SK-N-SH (cell line): ENCODE data around the gene NAA40. TPM values are rescaled to one million over a fixed set of nuclear protein-coding genes. Genes with fewer than 3 reads are reported as not detected.
A peak's percentile ranks its signal among the peaks of the same experiment; 100 is the strongest.

Experiments used
- CTCF ChIA-PET: fragments of 300-600, 350-600 bp; formaldehyde crosslinking; extraction: SDS; loops from one replicate; lab custom pipeline; 2021; lab: Yijun Ruan, JAX
- POLR2A ChIA-PET: fragments of 350-600 bp; sonication (Branson Sonifier 250); formaldehyde crosslinking; extraction: SDS; loops from one replicate; lab custom pipeline; 2020; ENCODE audit warnings: antibody characterized with exemption, inconsistent platforms; lab: Yijun Ruan, JAX
- DNase-seq: peaks from one replicate; pipeline ENCODE4 v3.0.0; 2012
- H2AFZ ChIP-seq: fragments of 200-600 bp; sonication (generic); 2 replicates; pipeline ENCODE4 v1.8.1; 2016; ENCODE audit warnings: antibody characterized with exemption, mild to moderate bottlenecking, low read depth
- H3F3A ChIP-seq: fragments of 200-600 bp; sonication (generic); replicated peaks from 2 replicates; pipeline ENCODE3; 2016; ENCODE audit warnings: antibody characterized with exemption, mild to moderate bottlenecking; ENCODE audit not compliant: insufficient read depth
- H3K27ac ChIP-seq, 2 experiments: fragments of 200-500 bp in 1 of 2; fragments of 200-600 bp in 1 of 2; sonication (Bioruptor generic) in 1 of 2; sonication (generic), shearing (Covaris generic) in 1 of 2; 2 replicates each; pipeline versions ENCODE4 v1.5.1 to v1.6.1; 2014 to 2016; ENCODE audit warnings: low read depth in 2 of 2, inconsistent platforms in 1 of 2, low read length in 1 of 2, mild to moderate bottlenecking in 1 of 2, mixed read lengths in 1 of 2
- H3K27me3 ChIP-seq: fragments of 200-600 bp; sonication (generic), shearing (Covaris generic); 2 replicates; pipeline ENCODE4 v1.6.1; 2016; ENCODE audit warnings: mixed run types; ENCODE audit not compliant: insufficient read depth
- H3K36me3 ChIP-seq, 2 experiments: fragments of 200-500 bp in 1 of 2; fragments of 200-600 bp in 1 of 2; sonication (Bioruptor generic) in 1 of 2; sonication (generic) in 1 of 2; replicated peaks in 1 of 2; 2 replicates each; pipeline versions ENCODE3 to v1.5.1; 2014 to 2016; ENCODE audit warnings: low read length in 1 of 2, mild to moderate bottlenecking in 1 of 2; ENCODE audit not compliant: insufficient read depth in 2 of 2, control insufficient read depth in 1 of 2
- H3K4me1 ChIP-seq, 2 experiments: fragments of 200-500 bp in 1 of 2; fragments of 200-600 bp in 1 of 2; sonication (Bioruptor generic) in 1 of 2; sonication (generic), shearing (Covaris generic) in 1 of 2; 2 replicates each; pipeline versions ENCODE4 v1.5.1 to v1.6.1; 2014 to 2016; ENCODE audit warnings: low read depth in 1 of 2, low read length in 1 of 2, mixed run types in 1 of 2; ENCODE audit not compliant: insufficient read depth in 2 of 2, control insufficient read depth in 1 of 2
- H3K4me2 ChIP-seq: fragments of 200-600 bp; sonication (generic), shearing (Covaris generic); 2 replicates; pipeline ENCODE4 v1.6.1; 2017; ENCODE audit warnings: mixed run types
- H3K4me3 ChIP-seq, 2 experiments: fragments of 200-500 bp in 1 of 2; fragments of 200-600 bp in 1 of 2; sonication (Bioruptor generic) in 1 of 2; sonication (generic), shearing (Covaris generic) in 1 of 2; 2 replicates each; pipeline versions ENCODE4 v1.5.1 to v1.8.1; 2014 to 2016; ENCODE audit warnings: low read depth in 2 of 2, inconsistent platforms in 1 of 2, low read length in 1 of 2, mild to moderate bottlenecking in 1 of 2, mixed read lengths in 1 of 2, moderate library complexity in 1 of 2
- H3K79me2 ChIP-seq: fragments of 200-600 bp; sonication (generic); 2 replicates; pipeline ENCODE4 v1.8.1; 2017; ENCODE audit warnings: mild to moderate bottlenecking; ENCODE audit not compliant: insufficient read depth
- H3K9ac ChIP-seq: fragments of 200-600 bp; sonication (generic); 2 replicates; pipeline ENCODE4 v1.6.1; 2017; ENCODE audit warnings: mixed run types
- H3K9me2 ChIP-seq: fragments of 200-600 bp; sonication (generic); 2 replicates; pipeline ENCODE4 v1.6.1; 2017; ENCODE audit warnings: mixed run types
- H3K9me3 ChIP-seq: fragments of 200-600 bp; sonication (generic); 2 replicates; pipeline ENCODE4 v1.6.1; 2017; ENCODE audit warnings: mixed run types, mild to moderate bottlenecking, moderate library complexity
- H4K20me1 ChIP-seq: fragments of 200-600 bp; sonication (generic); 2 replicates; pipeline ENCODE4 v1.6.1; 2017; ENCODE audit warnings: mild to moderate bottlenecking, mixed run types; ENCODE audit not compliant: insufficient read depth
- EZH2phosphoT487 ChIP-seq: fragments of 200-600 bp; sonication (generic); IDR thresholded peaks from 2 replicates; pipeline ENCODE4 v1.6.1; 2017; ENCODE audit warnings: low read depth, mixed run types, mild to moderate bottlenecking, antibody characterized with exemption, moderate library complexity, borderline replicate concordance
- FOXJ3 ChIP-seq: sonication (generic); formaldehyde crosslinking; IDR thresholded peaks from 2 replicates; pipeline ENCODE4 v1.5.1; 2020; ENCODE audit warnings: mild to moderate bottlenecking, missing genetic modification reagents
- GABPA ChIP-seq: IDR thresholded peaks from 2 replicates; pipeline ENCODE4 v1.4.0; 2012; ENCODE audit warnings: low read depth, mild to moderate bottlenecking
- IRF3 ChIP-seq: fragments of 150-350 bp; IDR thresholded peaks from 2 replicates; pipeline ENCODE4 v1.6.1; 2016; ENCODE audit warnings: mild to moderate bottlenecking, low read depth, low read length
- JUND ChIP-seq: IDR thresholded peaks from 2 replicates; pipeline ENCODE4 v1.4.0; 2012
- NRF1 ChIP-seq: IDR thresholded peaks from 2 replicates; pipeline ENCODE4 v1.6.1; 2012; ENCODE audit warnings: low read depth, mild to moderate bottlenecking, low read length
- PBX3 ChIP-seq: IDR thresholded peaks from 2 replicates; pipeline ENCODE4; 2012
- RAD21 ChIP-seq: IDR thresholded peaks from 2 replicates; pipeline ENCODE4 v1.6.1; 2012; ENCODE audit warnings: mild to moderate bottlenecking, low read length
- RCOR1 ChIP-seq: fragments of 150-350 bp; IDR thresholded peaks from 2 replicates; pipeline ENCODE4 v1.6.1; 2017; ENCODE audit warnings: antibody characterized with exemption, low read length
- RFX5 ChIP-seq: IDR thresholded peaks from 2 replicates; pipeline ENCODE4 v1.6.1; 2012; ENCODE audit warnings: mild to moderate bottlenecking, improper control_type of control experiment, low read length
- SIN3A ChIP-seq: IDR thresholded peaks from 2 replicates; pipeline ENCODE4 v1.6.1; 2012; ENCODE audit warnings: low read depth, mild to moderate bottlenecking, low read length, moderate library complexity, borderline replicate concordance
- SMC3 ChIP-seq: IDR thresholded peaks from 2 replicates; pipeline ENCODE4 v1.6.1; 2012; ENCODE audit warnings: low read depth, low read length, improper control_type of control experiment
- TAF1 ChIP-seq: IDR thresholded peaks from 2 replicates; pipeline ENCODE4 v1.6.1; 2012; ENCODE audit warnings: low read depth, mild to moderate bottlenecking, low read length, moderate library complexity, borderline replicate concordance
- TCF12 ChIP-seq: IDR thresholded peaks from 2 replicates; pipeline ENCODE4 v1.4.0; 2012
- YY1 ChIP-seq: IDR thresholded peaks from 2 replicates; pipeline ENCODE4 v1.4.0; 2012; ENCODE audit warnings: low read depth, mild to moderate bottlenecking
- WGBS: methylation state at CpG from one replicate; pipeline ENCODE4 v1.1.6; 2017; ENCODE audit warnings: low lambda C conversion rate; 5-methylcytosine and 5-hydroxymethylcytosine counted together
- polyA plus RNA-seq, 3 experiments: library from polyadenylated mRNA; depleted of rRNA; stranded (reverse); fragments of >200 nt; gene quantifications; 2 replicates each; pipeline ENCODE4 v1.2.3, GENCODE V29; 2012
- TF ChIP-seq, protein P1 (sequence below): IDR thresholded peaks from 2 replicates; pipeline ENCODE4 v1.4.0; 2012; ENCODE audit warnings: low read depth, borderline replicate concordance
- TF ChIP-seq, protein P2 (sequence below): IDR thresholded peaks from 2 replicates; pipeline ENCODE4 v1.6.1; 2012; ENCODE audit warnings: mild to moderate bottlenecking, low read depth, low read length, moderate library complexity

Gene NAA40
- polyA plus RNA-seq, 1 of the 3 experiments (the other 2 are of a cell fraction): 33.0 TPM

GRCh38 chr11:63918507-63919191, 20.2 kb upstream of the NAA40 start:
- H3K36me3 ChIP-seq: no peaks in the 10 kb centered on the region
- H3K4me2 ChIP-seq: no peak overlapping the region
- no peak overlapping the region for H3K4me3 ChIP-seq
- 82% methylated on average over 7 of the region's 9 CpGs for WGBS
- no peaks in the 10 kb centered on the region for H3K9me3 ChIP-seq
- ChIA-PET CTCF (interaction anchor here (1.8 to 6.7 kb wide), 4 partner anchors 16 to 229 kb away, joined by 6 to 113 read pairs (median 26); partner anchors contain the start of gene MARK2), POLR2A (interaction anchor here (1.5 to 1.9 kb wide), 8 partner anchors 9 to 1077 kb away, joined by 3 to 14 read pairs (median 6); partner anchors contain the start of genes MARK2 and NAA40)
- peak overlapping the region in 1 of 2 experiments; percentile 98; a peak in 2 of 4 replicates for H3K27ac ChIP-seq
- H3K9ac ChIP-seq: no peak overlapping the region
- no peaks in the 10 kb centered on the region for H3K9me2 ChIP-seq
- TF ChIP-seq RFX5: no peak
- no peak for TF ChIP-seq GABPA
- TF ChIP-seq IRF3: no peak
- TF ChIP-seq NRF1: no peak
- TF ChIP-seq TCF12: no peak
- TF ChIP-seq JUND: no peak
- TF ChIP-seq SMC3: no peak
- TF ChIP-seq YY1: no peak
- TF ChIP-seq, protein P1, sequence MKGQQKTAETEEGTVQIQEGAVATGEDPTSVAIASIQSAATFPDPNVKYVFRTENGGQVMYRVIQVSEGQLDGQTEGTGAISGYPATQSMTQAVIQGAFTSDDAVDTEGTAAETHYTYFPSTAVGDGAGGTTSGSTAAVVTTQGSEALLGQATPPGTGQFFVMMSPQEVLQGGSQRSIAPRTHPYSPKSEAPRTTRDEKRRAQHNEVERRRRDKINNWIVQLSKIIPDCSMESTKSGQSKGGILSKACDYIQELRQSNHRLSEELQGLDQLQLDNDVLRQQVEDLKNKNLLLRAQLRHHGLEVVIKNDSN: no peak
- TF ChIP-seq, protein P2, sequence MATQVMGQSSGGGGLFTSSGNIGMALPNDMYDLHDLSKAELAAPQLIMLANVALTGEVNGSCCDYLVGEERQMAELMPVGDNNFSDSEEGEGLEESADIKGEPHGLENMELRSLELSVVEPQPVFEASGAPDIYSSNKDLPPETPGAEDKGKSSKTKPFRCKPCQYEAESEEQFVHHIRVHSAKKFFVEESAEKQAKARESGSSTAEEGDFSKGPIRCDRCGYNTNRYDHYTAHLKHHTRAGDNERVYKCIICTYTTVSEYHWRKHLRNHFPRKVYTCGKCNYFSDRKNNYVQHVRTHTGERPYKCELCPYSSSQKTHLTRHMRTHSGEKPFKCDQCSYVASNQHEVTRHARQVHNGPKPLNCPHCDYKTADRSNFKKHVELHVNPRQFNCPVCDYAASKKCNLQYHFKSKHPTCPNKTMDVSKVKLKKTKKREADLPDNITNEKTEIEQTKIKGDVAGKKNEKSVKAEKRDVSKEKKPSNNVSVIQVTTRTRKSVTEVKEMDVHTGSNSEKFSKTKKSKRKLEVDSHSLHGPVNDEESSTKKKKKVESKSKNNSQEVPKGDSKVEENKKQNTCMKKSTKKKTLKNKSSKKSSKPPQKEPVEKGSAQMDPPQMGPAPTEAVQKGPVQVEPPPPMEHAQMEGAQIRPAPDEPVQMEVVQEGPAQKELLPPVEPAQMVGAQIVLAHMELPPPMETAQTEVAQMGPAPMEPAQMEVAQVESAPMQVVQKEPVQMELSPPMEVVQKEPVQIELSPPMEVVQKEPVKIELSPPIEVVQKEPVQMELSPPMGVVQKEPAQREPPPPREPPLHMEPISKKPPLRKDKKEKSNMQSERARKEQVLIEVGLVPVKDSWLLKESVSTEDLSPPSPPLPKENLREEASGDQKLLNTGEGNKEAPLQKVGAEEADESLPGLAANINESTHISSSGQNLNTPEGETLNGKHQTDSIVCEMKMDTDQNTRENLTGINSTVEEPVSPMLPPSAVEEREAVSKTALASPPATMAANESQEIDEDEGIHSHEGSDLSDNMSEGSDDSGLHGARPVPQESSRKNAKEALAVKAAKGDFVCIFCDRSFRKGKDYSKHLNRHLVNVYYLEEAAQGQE: no peak
- no peak for TF ChIP-seq PBX3
- no peak for TF ChIP-seq RCOR1
- no peak for TF ChIP-seq RAD21
- TF ChIP-seq TAF1: no peak
- no peak for TF ChIP-seq SIN3A
- no peak for TF ChIP-seq FOXJ3 (CRISPR knock-in tag)
- TF ChIP-seq EZH2phosphoT487: no peak
- no peaks in the 10 kb centered on the region for H3K27me3 ChIP-seq
- H3F3A ChIP-seq: no peaks in the 10 kb centered on the region
- H4K20me1 ChIP-seq: no peaks in the 10 kb centered on the region
- H3K79me2 ChIP-seq: no peaks in the 10 kb centered on the region
- H3K4me1 ChIP-seq: peaks cover 4 to 44% of the 10 kb centered on the region in 2 experiments; a peak in 3 of 4 replicates
- peak; percentile 56 for DNase-seq
- no peak overlapping the region for H2AFZ ChIP-seq
